Hematopoietic multipotent progenitor cell (in vitro differentiated cells): ENCODE data around the gene TTC39A. TPM values are rescaled to one million over a fixed set of nuclear protein-coding genes. Genes with fewer than 3 reads are reported as not detected.
A peak's percentile ranks its signal among the peaks of the same experiment; 100 is the strongest.

Experiments used
- DNase-seq, 3 donors: peaks; one replicate each; pipeline ENCODE4 v3.0.0-alpha.2; 2011 to 2015; ENCODE audit warnings: low read depth in 2 of 3, low spot score in 2 of 3
- total RNA-seq: library from RNA; depleted of rRNA; stranded (reverse); fragments of >200 nt; gene quantifications from one replicate; pipeline ENCODE4 v1.2.3, GENCODE V29; 2012

Gene TTC39A
- total RNA-seq, 1 donor = 0.54 TPM

- peak in 1 of 3 donors; percentile 84 for DNase-seq
Observed at GRCh38 chr1:51299185-51299885, 31.0 kb downstream of the TTC39A start.

GRCh38 chr1:51298322-51298705 lies 32.0 kb downstream of the TTC39A start:
- no peak for DNase-seq

- DNase-seq = no peak
Observed at GRCh38 chr1:51297401-51298321, 32.7 kb downstream of the TTC39A start.

- peak; percentile 28 to 70 (median 70) for DNase-seq
Observed at GRCh38 chr1:51296383-51297357, 33.7 kb downstream of the TTC39A start.

- DNase-seq = no peak
Observed at GRCh38 chr1:51295926-51296325, 34.4 kb downstream of the TTC39A start.

- peak in 2 of 3 donors; percentile 73 to 89 for DNase-seq
Observed at GRCh38 chr1:51294566-51295184, 35.7 kb downstream of the TTC39A start.

GRCh38 chr1:51293898-51294515 lies 36.4 kb downstream of the TTC39A start:
- no peak for DNase-seq

- DNase-seq = no peak
Observed at GRCh38 chr1:51290489-51290847, 39.9 kb downstream of the TTC39A start.

GRCh38 chr1:51289676-51290488 lies 40.5 kb downstream of the TTC39A start:
- no peak for DNase-seq

- DNase-seq = no peak
Observed at GRCh38 chr1:51288578-51288977, 41.8 kb downstream of the TTC39A start.

- DNase-seq = no peak
Observed at GRCh38 chr1:51287966-51288365, 42.4 kb downstream of the TTC39A start.

GRCh38 chr1:51285055-51285454 lies 45.3 kb downstream of the TTC39A start:
- no peak for DNase-seq

GRCh38 chr1:51284487-51284954 lies 45.8 kb downstream of the TTC39A start:
- peak in 2 of 3 donors; percentile 81 to 84 for DNase-seq

GRCh38 chr1:51283979-51284378 lies 46.4 kb downstream of the TTC39A start:
- DNase-seq = no peak

GRCh38 chr1:51282605-51283004 lies 47.8 kb downstream of the TTC39A start:
- no peak for DNase-seq

GRCh38 chr1:51281807-51282206 lies 48.6 kb downstream of the TTC39A start:
- no peak for DNase-seq

- no peak for DNase-seq
Observed at GRCh38 chr1:51280321-51280978, 49.9 kb downstream of the TTC39A start.

GRCh38 chr1:51276286-51276685 lies 54.1 kb downstream of the TTC39A start:
- DNase-seq = no peak
